GM04504 (cell line): ENCODE measurements around the gene SH3BP2.

Source experiments
- DNase-seq: peaks from one replicate; pipeline ENCODE4 v3.0.0-alpha.2; 2012; ENCODE audit warnings: low read depth

The SH3BP2 gene, protein sequence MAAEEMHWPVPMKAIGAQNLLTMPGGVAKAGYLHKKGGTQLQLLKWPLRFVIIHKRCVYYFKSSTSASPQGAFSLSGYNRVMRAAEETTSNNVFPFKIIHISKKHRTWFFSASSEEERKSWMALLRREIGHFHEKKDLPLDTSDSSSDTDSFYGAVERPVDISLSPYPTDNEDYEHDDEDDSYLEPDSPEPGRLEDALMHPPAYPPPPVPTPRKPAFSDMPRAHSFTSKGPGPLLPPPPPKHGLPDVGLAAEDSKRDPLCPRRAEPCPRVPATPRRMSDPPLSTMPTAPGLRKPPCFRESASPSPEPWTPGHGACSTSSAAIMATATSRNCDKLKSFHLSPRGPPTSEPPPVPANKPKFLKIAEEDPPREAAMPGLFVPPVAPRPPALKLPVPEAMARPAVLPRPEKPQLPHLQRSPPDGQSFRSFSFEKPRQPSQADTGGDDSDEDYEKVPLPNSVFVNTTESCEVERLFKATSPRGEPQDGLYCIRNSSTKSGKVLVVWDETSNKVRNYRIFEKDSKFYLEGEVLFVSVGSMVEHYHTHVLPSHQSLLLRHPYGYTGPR

GRCh38 chr4:2792711-2793585, at the start of gene SH3BP2:
TSS of gene SH3BP2 (plus strand) at chr4:2793085. CDS start at chr4:2820618, 27,533 bp downstream.
- DNase-seq: no peak

DNA sequence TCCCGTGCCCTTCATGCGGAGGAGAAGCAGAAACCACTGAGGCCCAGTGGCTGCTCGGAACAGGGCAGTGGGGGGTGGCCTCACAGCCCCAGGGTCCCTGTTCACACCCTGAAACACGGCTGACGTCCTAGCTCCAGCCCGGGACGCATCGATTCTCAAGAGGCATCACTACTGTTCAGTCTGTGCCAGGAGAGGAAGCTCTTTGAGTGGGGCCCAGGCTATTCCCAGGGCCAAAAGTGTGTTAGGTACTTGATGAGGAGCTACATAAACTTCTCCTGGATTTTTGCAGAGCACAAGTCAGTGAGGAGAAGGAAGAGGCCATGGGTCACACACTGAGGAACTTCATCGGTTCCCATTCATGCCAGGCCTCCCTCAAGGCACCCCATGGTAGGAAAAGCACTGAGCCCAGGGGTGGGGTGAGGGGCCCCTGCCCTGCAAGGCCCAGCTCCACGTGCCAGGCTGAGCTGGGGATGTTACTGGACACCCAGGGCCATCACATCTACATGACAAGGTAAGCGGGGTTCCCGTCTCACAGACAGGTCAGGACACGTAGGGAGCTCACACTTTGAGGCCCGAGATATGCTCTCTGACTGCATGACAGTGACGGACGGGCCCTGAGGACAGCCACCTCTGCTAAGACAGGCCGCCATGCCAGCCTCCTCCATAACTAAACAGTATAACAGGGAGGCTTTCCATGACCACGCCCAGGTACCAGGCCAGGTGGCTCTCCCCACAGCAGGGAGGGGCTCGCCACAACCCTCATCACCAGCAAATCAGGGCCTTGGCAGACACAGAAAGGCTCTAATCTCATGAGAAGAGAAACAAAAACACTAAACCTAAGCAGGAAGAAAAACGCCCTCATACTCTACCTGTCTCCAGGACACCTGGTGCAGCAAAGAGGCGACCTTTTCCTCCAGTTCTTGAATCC, 49.1 kb upstream of the SH3BP2 start:
- no peak for DNase-seq

DNA sequence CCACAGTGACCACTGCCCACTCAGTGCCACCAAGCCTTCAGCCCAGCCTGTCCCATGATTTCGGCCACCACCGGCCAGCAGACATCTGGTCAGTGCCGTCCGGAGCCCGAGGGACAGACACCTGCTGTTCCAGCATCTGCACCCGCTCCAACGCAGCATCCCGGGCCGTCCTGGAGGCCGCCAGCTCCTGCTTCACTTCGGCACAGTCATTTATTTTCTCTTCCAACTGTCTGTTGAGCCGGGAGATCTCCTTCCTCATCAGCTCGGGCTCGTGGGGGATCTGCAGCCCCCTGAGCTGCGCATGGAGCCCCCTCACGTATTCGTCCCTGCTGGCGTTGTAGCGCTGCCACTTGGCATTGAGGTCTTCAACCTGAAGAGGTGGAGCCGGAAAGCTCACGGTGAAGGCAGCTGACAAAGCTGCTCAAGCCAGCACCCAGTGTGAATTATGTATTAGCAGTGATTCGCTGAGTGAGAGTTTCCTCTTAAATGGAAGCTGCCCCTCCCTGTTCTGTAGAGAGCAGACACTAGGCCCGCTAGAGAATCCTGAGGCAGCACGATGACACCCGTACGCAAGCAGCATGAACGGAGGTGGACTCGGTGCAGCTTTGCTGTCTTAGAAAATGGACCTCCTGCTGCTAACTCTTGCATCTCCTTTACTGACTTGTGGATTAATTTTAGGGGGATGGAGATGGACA, 48.2 kb upstream of the SH3BP2 start:
- DNase-seq: no peak

DNA sequence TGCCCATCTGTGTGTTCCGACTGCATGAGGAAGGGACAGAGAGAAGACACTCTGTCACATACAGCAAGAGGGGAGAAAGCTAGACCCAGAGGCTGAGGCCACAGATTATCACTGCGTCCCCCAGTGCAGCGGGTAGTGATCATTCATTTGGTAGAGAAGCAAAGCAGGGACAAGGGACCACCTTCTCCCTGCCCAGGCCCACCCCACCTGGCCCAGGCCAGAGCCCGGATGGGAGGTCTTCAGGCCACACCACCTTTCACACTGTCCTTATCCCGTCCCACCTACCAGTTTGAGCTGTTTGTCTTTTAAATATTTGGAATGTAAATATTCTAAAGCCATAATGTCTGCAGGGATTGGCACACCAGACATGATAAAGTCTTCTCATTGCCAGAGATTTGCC, 47.4 kb upstream of the SH3BP2 start:
- DNase-seq: no peak

GRCh38 chr4:2745981-2746806, 46.7 kb upstream of the SH3BP2 start:
- DNase-seq: peak; percentile 30

- DNase-seq: no peak
Measured at GRCh38 chr4:2746891-2747695, 45.8 kb upstream of the SH3BP2 start.

DNA sequence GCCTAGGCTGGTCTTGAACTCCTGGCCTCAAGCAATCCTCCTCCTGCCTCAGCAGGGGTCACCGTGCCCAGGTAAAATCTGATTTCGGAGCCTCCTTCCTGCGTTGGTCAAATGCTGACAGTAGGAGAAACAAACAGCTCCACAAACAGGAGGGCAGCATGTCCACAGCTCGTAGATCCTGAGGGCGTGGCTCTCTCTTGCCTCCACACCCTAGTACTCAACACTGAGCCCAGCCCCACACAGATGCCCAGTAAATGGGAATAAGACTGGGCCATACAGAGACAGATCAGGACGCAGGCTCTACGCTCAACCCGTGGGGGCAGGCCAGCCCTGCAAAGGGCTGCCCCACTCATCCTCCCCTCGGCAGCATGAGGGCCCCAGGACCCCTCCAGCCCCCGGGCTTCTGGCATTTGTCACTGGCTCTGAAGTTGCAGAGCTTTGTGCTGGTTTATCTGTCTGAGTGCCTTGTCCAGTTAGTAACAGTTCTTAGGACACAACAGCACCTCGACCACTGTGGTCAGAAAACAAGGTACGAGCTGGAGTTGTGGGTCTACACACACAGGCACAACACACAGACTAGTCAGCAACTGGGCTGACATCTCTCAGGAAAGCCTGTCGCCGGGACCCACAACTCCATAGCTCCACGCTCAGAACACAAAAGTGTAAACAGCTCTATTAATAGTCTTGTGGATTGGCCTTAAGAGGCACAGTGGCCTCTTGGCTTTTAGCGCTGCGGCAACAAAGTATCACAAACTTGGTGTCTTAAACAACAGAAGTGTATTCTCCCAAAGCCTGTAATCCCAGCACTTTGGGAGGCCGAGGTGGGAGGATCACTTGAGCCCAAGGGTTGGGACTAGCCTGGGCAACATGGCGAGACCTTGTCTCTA, 41.9 kb upstream of the SH3BP2 start:
- no peak for DNase-seq

DNA sequence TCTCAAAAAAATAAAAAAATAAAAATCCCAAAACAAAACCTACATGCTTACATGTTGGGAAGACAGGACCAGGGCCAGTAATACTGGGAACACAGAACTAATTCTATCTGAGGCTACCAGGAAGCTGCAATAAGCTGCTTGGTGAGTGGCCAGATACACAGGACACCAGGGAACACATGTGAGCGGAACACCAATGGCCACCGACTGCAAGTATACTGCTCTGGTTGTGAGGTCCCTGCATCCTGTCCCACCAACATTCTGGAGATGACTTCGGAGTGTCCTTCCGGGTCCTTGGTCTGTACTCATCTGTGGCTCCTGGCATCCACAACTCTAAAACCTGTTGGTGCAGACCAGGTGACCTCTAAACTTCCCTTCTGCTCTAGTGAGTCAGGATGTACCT, 39.4 kb upstream of the SH3BP2 start:
- DNase-seq: no peak

DNA sequence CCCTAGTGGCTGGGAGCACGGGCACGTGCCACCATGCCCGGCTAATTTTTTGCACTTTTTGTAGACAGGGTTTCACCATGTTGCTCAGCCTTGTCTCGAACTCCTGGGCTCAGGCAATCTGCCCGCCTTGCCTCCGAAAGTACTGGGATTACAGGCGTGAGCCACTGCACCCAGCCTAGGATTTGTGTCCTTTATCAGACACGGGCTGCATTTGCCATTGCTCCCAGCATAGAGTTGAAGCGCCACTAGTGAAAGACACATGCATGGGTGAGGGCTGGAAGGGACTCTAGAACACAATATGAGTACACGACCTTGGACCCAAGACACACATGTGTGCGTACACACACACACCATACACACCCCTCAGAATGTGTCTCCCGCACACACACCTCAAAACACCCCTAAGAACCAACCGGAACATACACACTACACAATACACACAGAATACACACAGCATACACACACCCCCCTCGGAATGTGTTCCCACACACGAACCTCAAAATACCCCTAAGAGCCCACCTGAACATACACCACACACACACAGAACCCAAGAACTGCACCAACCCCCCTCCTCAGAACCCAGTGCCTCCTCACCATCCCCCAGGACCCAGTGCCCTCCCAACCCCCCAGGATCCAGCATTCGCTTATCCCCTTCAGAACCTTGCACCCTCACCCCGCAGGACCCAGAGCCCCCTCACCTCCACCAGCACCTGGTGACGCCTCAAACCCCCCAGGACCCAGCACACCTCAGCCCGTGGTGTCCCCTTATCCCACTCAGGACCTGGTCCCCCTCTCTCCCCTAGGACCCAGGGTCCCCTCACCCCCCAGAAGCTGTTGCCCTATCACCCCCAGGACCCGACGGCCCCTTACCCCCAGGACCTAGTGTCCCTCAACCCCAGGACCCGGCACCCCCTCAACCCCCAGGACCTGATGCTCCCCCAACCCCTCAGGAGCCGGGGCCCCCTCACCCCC, 37.8 kb upstream of the SH3BP2 start:
- no peak for DNase-seq

- DNase-seq: peak; percentile 51
Measured at GRCh38 chr4:2755821-2756690, 36.8 kb upstream of the SH3BP2 start, which contains the start of gene TNIP2. TSS of gene TNIP2 (minus strand) at chr4:2756336. CDS start at chr4:2756289, 47 bp downstream.

DNA sequence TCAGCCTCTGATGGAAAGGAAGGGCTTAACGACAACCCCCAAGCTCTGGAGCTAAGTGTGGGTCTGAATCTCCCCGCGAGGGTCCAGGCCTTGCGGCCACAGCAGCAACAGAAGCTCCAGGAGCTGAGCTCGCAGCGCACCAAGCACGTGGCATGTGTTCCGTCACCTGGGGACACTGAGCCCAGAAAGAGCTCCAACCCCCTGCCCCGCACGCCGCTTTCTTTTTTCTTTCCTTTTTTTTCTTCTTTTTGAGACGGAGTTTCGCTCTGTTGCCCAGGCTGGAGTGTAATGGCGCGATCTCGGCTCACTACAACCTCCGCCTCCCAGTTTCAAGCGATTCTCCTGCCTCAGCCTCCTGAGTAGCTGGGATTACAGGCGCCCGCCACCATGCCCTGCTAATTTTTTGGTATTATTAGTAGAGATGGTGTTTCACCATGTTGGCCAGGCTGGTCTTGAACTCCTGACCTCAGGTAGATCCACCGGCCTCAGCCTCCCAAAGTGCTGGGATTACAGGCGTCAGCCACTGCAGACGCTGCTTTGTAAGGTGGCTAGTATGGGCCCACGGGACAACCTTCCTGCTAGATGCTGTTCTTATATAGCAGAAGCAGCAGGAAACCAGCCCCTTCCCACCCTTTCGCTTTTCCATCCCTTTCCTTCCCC, 36.1 kb upstream of the SH3BP2 start:
- no peak for DNase-seq

- DNase-seq: no peak
Measured at GRCh38 chr4:2757426-2757825, 35.5 kb upstream of the SH3BP2 start.

DNA sequence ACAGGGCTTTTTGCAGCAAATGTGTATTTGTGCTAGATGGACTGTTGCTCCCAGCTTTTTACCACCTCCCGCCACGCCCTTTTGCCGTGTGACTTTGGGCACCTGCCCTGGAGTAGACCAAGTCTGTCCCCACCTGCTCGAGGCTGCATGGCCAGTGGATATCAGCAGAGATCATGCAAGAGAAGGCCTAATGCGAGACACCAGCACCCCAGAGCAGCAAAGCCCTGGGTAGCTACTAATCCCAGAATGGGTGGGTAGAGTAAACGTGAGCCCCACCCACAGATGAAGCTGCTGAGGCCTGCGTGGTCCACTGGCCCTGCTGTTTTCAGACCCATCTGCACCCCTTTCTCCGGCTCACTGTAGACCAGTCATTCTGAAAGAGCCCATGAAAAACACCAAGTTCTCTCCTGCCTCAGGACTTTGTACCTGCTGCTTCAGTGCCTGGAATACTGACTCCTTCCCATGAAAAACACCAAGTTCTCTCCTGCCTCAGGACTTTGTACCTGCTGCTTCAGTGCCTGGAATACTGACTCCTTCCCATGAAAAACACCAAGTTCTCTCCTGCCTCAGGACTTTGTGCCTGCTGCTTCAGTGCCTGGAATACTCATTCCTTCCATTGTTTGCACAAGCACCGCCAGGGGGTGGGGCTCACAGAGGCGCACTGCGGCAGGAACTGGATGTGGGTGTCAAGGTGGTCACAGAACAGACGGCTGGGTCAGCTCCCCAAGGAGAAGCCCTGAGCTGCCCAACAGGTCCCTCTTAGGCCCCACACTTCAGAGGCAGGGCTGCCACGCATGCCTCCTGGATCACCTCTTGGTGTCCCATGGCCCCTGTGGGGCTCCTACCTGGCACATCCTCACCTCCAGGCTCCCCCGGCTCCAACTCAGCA, 31.6 kb upstream of the SH3BP2 start:
- DNase-seq: no peak

- no peak for DNase-seq
Measured at GRCh38 chr4:2762048-2762447, 30.8 kb upstream of the SH3BP2 start.
